PC-3 (cell line): ENCODE measurements around the gene ACBD5. TPM values are rescaled to one million over a fixed set of nuclear protein-coding genes. Genes with fewer than 3 reads are reported as not detected.
"Not testable (repeated sequence)": the region's sequence is repeated elsewhere in the genome, so short reads cannot be mapped to it uniquely, and the experiment has no call there.

Source experiments
- ATAC-seq: fragments of 200-7000 bp; cut with Tn5 transposase; 2 replicates; pipeline ENCODE4 v1.9.1; 2020; ENCODE audit warnings: mild to moderate bottlenecking, moderate library complexity
- BruUV-seq: library from RNA; stranded (reverse); fragments of 400-500 nt; replicated peaks from 2 replicates; lab custom pipeline; 2021; lab: Mats Ljungman, UMichigan
- CTCF ChIA-PET: fragments of 300-600 bp; sonication (Branson Sonifier 250); formaldehyde crosslinking; loops from one replicate; lab custom pipeline; 2022; ENCODE audit warnings: antibody characterized with exemption; lab: Charles Lee
- POLR2A ChIA-PET: fragments of 300-600 bp; sonication (Branson Sonifier 250); formaldehyde crosslinking; loops from one replicate; lab custom pipeline; 2022; ENCODE audit warnings: antibody characterized with exemption; ENCODE audit not compliant: unreplicated experiment; lab: Charles Lee
- DNase-seq: peaks from one replicate; pipeline ENCODE4 v3.0.0-alpha.2; 2015
- H2AFZ ChIP-seq: fragments of 300-600 bp; sonication (generic); 2 replicates; pipeline ENCODE4 v1.6.0; 2016; ENCODE audit warnings: antibody characterized with exemption, low read length
- H3F3A ChIP-seq: fragments of 300-600 bp; sonication (generic); one replicate; pipeline ENCODE4 v1.6.0; 2017; ENCODE audit warnings: antibody characterized with exemption, low read length, control low read depth, mild to moderate bottlenecking; ENCODE audit not compliant: unreplicated experiment
- H3K27ac ChIP-seq: fragments of 300-600 bp; sonication (generic); 2 replicates; pipeline ENCODE4 v1.5.1; 2016; ENCODE audit warnings: mild to moderate bottlenecking, low read length
- H3K27me3 ChIP-seq: fragments of 300-600 bp; sonication (generic); 2 replicates; pipeline ENCODE4 v1.6.1; 2016; ENCODE audit warnings: low read length, mixed read lengths
- H3K36me3 ChIP-seq: fragments of 300-600 bp; sonication (generic); 2 replicates; pipeline ENCODE4 v1.6.1; 2016; ENCODE audit warnings: low read depth, mixed run types, low read length, mixed read lengths
- H3K4me1 ChIP-seq: fragments of 300-600 bp; sonication (generic); 2 replicates; pipeline ENCODE4 v1.5.1; 2016; ENCODE audit warnings: low read length; ENCODE audit not compliant: insufficient read depth
- H3K4me2 ChIP-seq: fragments of 300-600 bp; sonication (generic); 2 replicates; pipeline ENCODE4 v1.6.0; 2016; ENCODE audit warnings: low read length
- H3K4me3 ChIP-seq: fragments of 300-600 bp; sonication (generic); 2 replicates; pipeline ENCODE4 v1.5.1; 2016; ENCODE audit warnings: mild to moderate bottlenecking, low read length, mixed read lengths
- H3K79me2 ChIP-seq: fragments of 300-600 bp; sonication (generic); 2 replicates; pipeline ENCODE4 v1.6.1; 2017; ENCODE audit warnings: low read length, mixed read lengths
- H3K9ac ChIP-seq: fragments of 300-600 bp; sonication (generic); 2 replicates; pipeline ENCODE4 v1.6.0; 2016; ENCODE audit warnings: mild to moderate bottlenecking, low read length
- H3K9me2 ChIP-seq: fragments of 300-600 bp; sonication (generic); replicated peaks from 2 replicates; pipeline ENCODE4 v1.6.1; 2016; ENCODE audit warnings: mixed run types, low read length, mixed read lengths
- H3K9me3 ChIP-seq: fragments of 300-600 bp; sonication (generic); 2 replicates; pipeline ENCODE4 v1.6.1; 2016; ENCODE audit warnings: low read length, mixed read lengths
- H4K20me1 ChIP-seq: fragments of 300-600 bp; sonication (generic); 2 replicates; pipeline ENCODE4 v1.6.1; 2016; ENCODE audit warnings: low read length, mixed read lengths
- CTCF ChIP-seq: fragments of 300-600 bp; sonication (generic); conservative IDR thresholded peaks from 2 replicates; pipeline ENCODE4 v1.5.1; 2017; ENCODE audit warnings: antibody characterized with exemption, low read depth, mild to moderate bottlenecking, low read length
- EZH2 ChIP-seq: fragments of 300-600 bp; sonication (generic); IDR thresholded peaks from one replicate; pipeline ENCODE4 v1.6.1; 2017; ENCODE audit warnings: antibody characterized with exemption, mild to moderate bottlenecking, low read length; ENCODE audit not compliant: unreplicated experiment
- EZH2phosphoT487 ChIP-seq: fragments of 300-600 bp; sonication (generic); IDR thresholded peaks from 2 replicates; pipeline ENCODE4 v1.6.1; 2018; ENCODE audit warnings: mild to moderate bottlenecking, antibody characterized with exemption, low read length, borderline replicate concordance
- intact Hi-C: fragments of 100-400 bp; cut with micrococcal nuclease; formaldehyde crosslinking; loops from 2 replicates; pipeline ENCODE4 v1.9.0; 2023
- total RNA-seq: library from RNA; depleted of rRNA; stranded (reverse); fragments of >200 nt; gene quantifications from 2 replicates; pipeline ENCODE4 v1.2.3, GENCODE V29; 2014

Gene ACBD5
- total RNA-seq, 1 experiment from 2014 or later, result 10.7 TPM

- H3K79me2 ChIP-seq, result peaks cover 46% of the 10 kb centered on the region
- no peaks in the 10 kb centered on the region for H3K9me2 ChIP-seq
- peak; percentile 8 for ATAC-seq
- H3K36me3 ChIP-seq, result no peaks in the 10 kb centered on the region
- peak overlapping the region; percentile 70 for H3K4me3 ChIP-seq
- ChIA-PET POLR2A (interaction anchor here (0.6 kb wide), 1 partner anchor 97 kb away, joined by 17 read pairs; no protein-coding TSS in a partner anchor), CTCF (no interaction called here)
- peak overlapping the region; percentile 80 for H3K27ac ChIP-seq
- H3K4me1 ChIP-seq, result peaks cover 30% of the 10 kb centered on the region
- intact Hi-C loops, result loop anchor here (2.0 kb wide), 1 partner anchor 86 kb away; the partner anchor contains the start of genes MASTL and YME1L1
- H3K4me2 ChIP-seq, result peak overlapping the region; percentile 89
- H3K9me3 ChIP-seq, result no peaks in the 10 kb centered on the region
- no peaks in the 10 kb centered on the region for H3F3A ChIP-seq
- TF ChIP-seq CTCF (no peak), EZH2phosphoT487 (no peak), EZH2 (no peak)
- H3K27me3 ChIP-seq, result no peaks in the 10 kb centered on the region
- no TSS peak for BruUV-seq
- peak; percentile 13 for DNase-seq
- peak overlapping the region; percentile 84 for H3K9ac ChIP-seq
- no peaks in the 10 kb centered on the region for H4K20me1 ChIP-seq
- H2AFZ ChIP-seq, result peak overlapping the region; percentile 96
Observed at GRCh38 chr10:27241010-27241651, 534 bp upstream of the ACBD5 start.

DNA sequence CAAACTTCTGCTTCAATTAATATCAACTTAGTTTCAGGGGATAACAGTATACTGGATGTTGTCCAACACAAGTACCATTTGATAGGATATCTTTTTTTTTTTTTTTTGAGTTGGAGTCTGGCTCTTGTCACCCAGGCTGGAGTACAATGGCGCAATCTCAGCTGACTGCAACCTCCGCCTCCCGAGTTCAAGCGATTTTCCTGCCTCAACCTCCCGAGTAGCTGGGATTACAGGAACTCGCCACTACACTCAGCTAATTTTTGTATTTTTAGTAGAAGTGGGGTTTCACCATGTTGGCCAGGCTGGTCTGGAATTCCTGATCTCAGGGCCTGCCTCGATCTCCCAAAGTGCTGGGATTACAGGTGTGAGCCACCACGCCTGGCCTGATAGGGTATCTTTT, 3.1 kb downstream of the ACBD5 start:
- H3K4me2 ChIP-seq, H3K9ac ChIP-seq, H3K9me3 ChIP-seq, H3K27me3 ChIP-seq, H4K20me1 ChIP-seq, DNase-seq, H3K27ac ChIP-seq, CTCF ChIA-PET, intact Hi-C loops, H3K36me3 ChIP-seq, H3K4me3 ChIP-seq, BruUV-seq, ATAC-seq, POLR2A ChIA-PET, H3K9me2 ChIP-seq, H2AFZ ChIP-seq, H3F3A ChIP-seq: not testable (repeated sequence)
- peaks cover 19% of the 10 kb centered on the region for H3K4me1 ChIP-seq
- peaks cover 40% of the 10 kb centered on the region for H3K79me2 ChIP-seq

DNA sequence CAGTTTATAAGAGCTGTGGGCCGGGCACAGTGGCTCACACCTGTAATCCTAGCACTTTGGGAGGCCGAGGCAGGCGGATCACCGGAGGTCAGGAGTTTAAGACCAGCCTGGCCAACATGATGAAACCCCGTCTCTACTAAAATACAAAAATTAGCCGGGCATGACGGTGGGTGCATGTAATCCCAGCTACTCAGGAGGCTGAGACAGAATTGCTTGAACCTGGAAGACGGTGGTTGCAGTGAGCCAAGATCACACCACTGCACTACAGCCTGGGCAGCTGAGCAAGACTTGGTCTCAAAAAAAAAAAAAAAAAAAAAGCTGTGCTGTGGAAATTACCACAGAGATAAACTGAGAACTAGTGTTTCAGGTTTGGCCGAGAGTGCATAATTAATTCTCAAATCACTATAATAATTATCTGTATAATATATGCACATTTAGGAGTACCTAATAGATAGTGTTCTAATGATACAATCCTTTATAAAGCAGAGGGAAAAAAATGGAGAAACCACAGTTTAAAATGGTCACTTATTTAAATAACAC, 3.9 kb downstream of the ACBD5 start:
- H3K4me3 ChIP-seq, BruUV-seq, H3K27ac ChIP-seq, intact Hi-C loops, H3F3A ChIP-seq, POLR2A ChIA-PET, ATAC-seq, DNase-seq, H2AFZ ChIP-seq, CTCF ChIA-PET, H3K9ac ChIP-seq, H3K4me2 ChIP-seq, H3K9me3 ChIP-seq, H3K36me3 ChIP-seq, H3K27me3 ChIP-seq, H3K9me2 ChIP-seq, H4K20me1 ChIP-seq: not testable (repeated sequence)
- Histone ChIP-seq H3K79me2 (peaks cover 40% of the 10 kb centered on the region), H3K4me1 (peaks cover 18% of the 10 kb centered on the region)
